Ramos (cell line): ENCODE measurements around the gene BTRC.

Experiments
- in situ Hi-C: fragments of 300-500 bp; cut with MboI; formaldehyde crosslinking; loops from one replicate; pipeline ENCODE4 v1.14.3; 2022; ENCODE audit warnings: low sequenced_read_pairs; ENCODE audit not compliant: unreplicated experiment

BTRC gene

GRCh38 chr10:101597091-101597900 is 243.3 kb downstream of the BTRC start:
- in situ Hi-C loops, result no loop called here

GRCh38 chr10:101601541-101601940 is 247.6 kb downstream of the BTRC start:
- in situ Hi-C loops, result no loop called here

GRCh38 chr10:101602761-101603398 is 248.9 kb downstream of the BTRC start:
- in situ Hi-C loops, result no loop called here
